Measurements from ENCODE around the gene RASSF4.
A peak's percentile ranks its signal among the peaks of the same experiment; 100 is the strongest.

RASSF4 gene

GRCh38 chr10:44929356-44930255 lies 30.0 kb upstream of the RASSF4 start:
- no peaks in the 10 kb centered on the region for H3K9me3 ChIP-seq (ENCODE audit: insufficient read depth, low read length)
- DNase-seq (ENCODE audit: low read depth, low spot score) = no peak
- no peaks in the 10 kb centered on the region for H3K36me3 ChIP-seq (ENCODE audit: insufficient read depth, insufficient read length, low read length)
- peaks cover 8% of the 10 kb centered on the region for H3K27me3 ChIP-seq (ENCODE audit: insufficient read depth, insufficient read length)
- no peak overlapping the region for H3K9ac ChIP-seq (ENCODE audit: insufficient read length, low read depth)
- no peaks in the 10 kb centered on the region for H3K4me1 ChIP-seq (ENCODE audit: insufficient read depth, insufficient read length)
- no peak for TF ChIP-seq ZNF274 (IDR thresholded peaks at IDR 0.05; ENCODE audit: low read depth, low read length)
- no peak for TF ChIP-seq YY1 (IDR thresholded peaks at IDR 0.05; ENCODE audit: insufficient read depth, insufficient read length)
- no peak for TF ChIP-seq SUZ12 (IDR thresholded peaks at IDR 0.05; ENCODE audit: extremely low read depth, insufficient read depth, insufficient read length)
- no peak overlapping the region for H3K4me3 ChIP-seq (ENCODE audit: insufficient read length, low read depth)

- Histone ChIP-seq H3K9ac (ENCODE audit: insufficient read length, low read depth) (no peak overlapping the region), H3K9me3 (ENCODE audit: insufficient read depth, low read length) (no peaks in the 10 kb centered on the region), H3K4me3 (ENCODE audit: insufficient read length, low read depth) (no peak overlapping the region), H3K4me1 (ENCODE audit: insufficient read depth, insufficient read length) (no peaks in the 10 kb centered on the region), H3K27me3 (ENCODE audit: insufficient read depth, insufficient read length) (peaks cover 10% of the 10 kb centered on the region), H3K36me3 (ENCODE audit: insufficient read depth, insufficient read length, low read length) (no peaks in the 10 kb centered on the region)
- no peak for TF ChIP-seq YY1 (IDR thresholded peaks at IDR 0.05; ENCODE audit: insufficient read depth, insufficient read length)
- no peak for TF ChIP-seq SUZ12 (IDR thresholded peaks at IDR 0.05; ENCODE audit: extremely low read depth, insufficient read depth, insufficient read length)
- no peak for TF ChIP-seq ZNF274 (IDR thresholded peaks at IDR 0.05; ENCODE audit: low read depth, low read length)
- DNase-seq (ENCODE audit: low read depth, low spot score) = no peak
Observed at GRCh38 chr10:44930904-44931620, 28.5 kb upstream of the RASSF4 start.

GRCh38 chr10:44931621-44932516 lies 27.7 kb upstream of the RASSF4 start:
- Histone ChIP-seq H3K4me3 (ENCODE audit: insufficient read length, low read depth) (no peak overlapping the region), H3K27me3 (ENCODE audit: insufficient read depth, insufficient read length) (peaks cover 10% of the 10 kb centered on the region), H3K4me1 (ENCODE audit: insufficient read depth, insufficient read length) (no peaks in the 10 kb centered on the region), H3K36me3 (ENCODE audit: insufficient read depth, insufficient read length, low read length) (no peaks in the 10 kb centered on the region), H3K9ac (ENCODE audit: insufficient read length, low read depth) (peak overlapping the region; percentile 2), H3K9me3 (ENCODE audit: insufficient read depth, low read length) (no peaks in the 10 kb centered on the region)
- DNase-seq (ENCODE audit: low read depth, low spot score) = no peak
- TF ChIP-seq YY1 (IDR thresholded peaks at IDR 0.05; ENCODE audit: insufficient read depth, insufficient read length) = no peak
- TF ChIP-seq SUZ12 (IDR thresholded peaks at IDR 0.05; ENCODE audit: extremely low read depth, insufficient read depth, insufficient read length) = no peak
- TF ChIP-seq ZNF274 (IDR thresholded peaks at IDR 0.05; ENCODE audit: low read depth, low read length) = no peak

- Histone ChIP-seq H3K9me3 (ENCODE audit: insufficient read depth, low read length) (no peaks in the 10 kb centered on the region), H3K9ac (ENCODE audit: insufficient read length, low read depth) (peak overlapping the region; percentile 2), H3K36me3 (ENCODE audit: insufficient read depth, insufficient read length, low read length) (no peaks in the 10 kb centered on the region), H3K4me1 (ENCODE audit: insufficient read depth, insufficient read length) (no peaks in the 10 kb centered on the region), H3K4me3 (ENCODE audit: insufficient read length, low read depth) (no peak overlapping the region), H3K27me3 (ENCODE audit: insufficient read depth, insufficient read length) (peaks cover 7% of the 10 kb centered on the region)
- no peak for TF ChIP-seq ZNF274 (IDR thresholded peaks at IDR 0.05; ENCODE audit: low read depth, low read length)
- TF ChIP-seq YY1 (IDR thresholded peaks at IDR 0.05; ENCODE audit: insufficient read depth, insufficient read length) = no peak
- TF ChIP-seq SUZ12 (IDR thresholded peaks at IDR 0.05; ENCODE audit: extremely low read depth, insufficient read depth, insufficient read length) = no peak
- DNase-seq (ENCODE audit: low read depth, low spot score) = peak; percentile 61
Observed at GRCh38 chr10:44932517-44933450, 26.8 kb upstream of the RASSF4 start.

GRCh38 chr10:44933451-44934321 lies 25.9 kb upstream of the RASSF4 start:
- H3K9ac ChIP-seq (ENCODE audit: insufficient read length, low read depth) = no peak overlapping the region
- H3K36me3 ChIP-seq (ENCODE audit: insufficient read depth, insufficient read length, low read length) = no peaks in the 10 kb centered on the region
- H3K27me3 ChIP-seq (ENCODE audit: insufficient read depth, insufficient read length) = peaks cover 7% of the 10 kb centered on the region
- no peak for DNase-seq (ENCODE audit: low read depth, low spot score)
- H3K9me3 ChIP-seq (ENCODE audit: insufficient read depth, low read length) = no peaks in the 10 kb centered on the region
- TF ChIP-seq YY1 (IDR thresholded peaks at IDR 0.05; ENCODE audit: insufficient read depth, insufficient read length) (no peak), SUZ12 (IDR thresholded peaks at IDR 0.05; ENCODE audit: extremely low read depth, insufficient read depth, insufficient read length) (no peak), ZNF274 (IDR thresholded peaks at IDR 0.05; ENCODE audit: low read depth, low read length) (no peak)
- H3K4me3 ChIP-seq (ENCODE audit: insufficient read length, low read depth) = no peak overlapping the region
- no peaks in the 10 kb centered on the region for H3K4me1 ChIP-seq (ENCODE audit: insufficient read depth, insufficient read length)

All from NT2/D1 (cell line).